ENCODE data around the gene SRRM2.

SRRM2 gene

GRCh38 chr16:2778630-2778958 is 26.2 kb downstream of the SRRM2 start:
- peak overlapping the region; percentile 94 for H3K4me3 ChIP-seq (ENCODE audit: low read length)
- DNase-seq (ENCODE audit: low read depth): no peak
- TF ChIP-seq, protein P1, sequence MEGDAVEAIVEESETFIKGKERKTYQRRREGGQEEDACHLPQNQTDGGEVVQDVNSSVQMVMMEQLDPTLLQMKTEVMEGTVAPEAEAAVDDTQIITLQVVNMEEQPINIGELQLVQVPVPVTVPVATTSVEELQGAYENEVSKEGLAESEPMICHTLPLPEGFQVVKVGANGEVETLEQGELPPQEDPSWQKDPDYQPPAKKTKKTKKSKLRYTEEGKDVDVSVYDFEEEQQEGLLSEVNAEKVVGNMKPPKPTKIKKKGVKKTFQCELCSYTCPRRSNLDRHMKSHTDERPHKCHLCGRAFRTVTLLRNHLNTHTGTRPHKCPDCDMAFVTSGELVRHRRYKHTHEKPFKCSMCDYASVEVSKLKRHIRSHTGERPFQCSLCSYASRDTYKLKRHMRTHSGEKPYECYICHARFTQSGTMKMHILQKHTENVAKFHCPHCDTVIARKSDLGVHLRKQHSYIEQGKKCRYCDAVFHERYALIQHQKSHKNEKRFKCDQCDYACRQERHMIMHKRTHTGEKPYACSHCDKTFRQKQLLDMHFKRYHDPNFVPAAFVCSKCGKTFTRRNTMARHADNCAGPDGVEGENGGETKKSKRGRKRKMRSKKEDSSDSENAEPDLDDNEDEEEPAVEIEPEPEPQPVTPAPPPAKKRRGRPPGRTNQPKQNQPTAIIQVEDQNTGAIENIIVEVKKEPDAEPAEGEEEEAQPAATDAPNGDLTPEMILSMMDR (IDR thresholded peaks at IDR 0.05; ENCODE audit: insufficient read depth, low read depth, low read length, missing control alignments): no peak

DNA sequence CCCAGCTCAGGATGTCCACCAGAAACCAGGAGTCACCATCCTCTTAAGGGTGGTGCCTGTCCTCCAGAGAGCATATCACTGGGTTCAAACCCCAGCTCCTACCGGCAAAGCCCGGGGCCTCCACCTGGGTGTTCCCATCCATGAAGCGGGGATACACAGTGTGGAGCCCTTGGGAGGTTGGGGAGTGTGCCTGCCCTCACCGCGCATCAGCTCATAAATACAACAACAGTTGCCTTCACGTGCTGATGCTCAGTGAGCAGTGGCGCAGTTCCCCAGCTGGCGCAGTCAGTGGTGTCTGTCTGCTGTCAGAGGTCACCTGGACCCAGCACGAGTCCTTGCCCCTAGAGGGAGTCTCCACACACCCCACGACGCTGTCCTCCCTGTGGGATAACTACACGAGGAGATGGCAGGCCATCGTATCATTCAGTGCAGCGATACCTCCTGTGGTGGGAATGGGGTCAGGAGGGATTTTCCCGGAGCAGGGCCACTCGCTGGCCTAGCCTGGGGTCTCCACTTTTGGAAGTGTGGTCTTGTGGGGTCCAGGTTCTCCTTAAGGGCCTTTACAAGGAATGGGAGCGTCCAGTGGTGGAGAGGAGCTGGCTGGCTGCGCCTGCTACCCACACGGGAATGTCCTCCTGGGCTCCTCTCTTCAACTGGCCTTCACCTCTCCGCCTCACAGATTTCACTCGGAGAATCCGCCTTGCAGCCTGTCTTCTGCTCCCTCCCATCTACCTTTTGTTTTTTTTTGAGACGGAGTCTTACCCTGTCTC is 26.9 kb downstream of the SRRM2 start:
- TF ChIP-seq, protein P1 (IDR thresholded peaks at IDR 0.05; ENCODE audit: insufficient read depth, low read depth, low read length, missing control alignments): no peak
- no peak overlapping the region for H3K4me3 ChIP-seq (ENCODE audit: low read length)
- DNase-seq (ENCODE audit: low read depth): no peak

DNA sequence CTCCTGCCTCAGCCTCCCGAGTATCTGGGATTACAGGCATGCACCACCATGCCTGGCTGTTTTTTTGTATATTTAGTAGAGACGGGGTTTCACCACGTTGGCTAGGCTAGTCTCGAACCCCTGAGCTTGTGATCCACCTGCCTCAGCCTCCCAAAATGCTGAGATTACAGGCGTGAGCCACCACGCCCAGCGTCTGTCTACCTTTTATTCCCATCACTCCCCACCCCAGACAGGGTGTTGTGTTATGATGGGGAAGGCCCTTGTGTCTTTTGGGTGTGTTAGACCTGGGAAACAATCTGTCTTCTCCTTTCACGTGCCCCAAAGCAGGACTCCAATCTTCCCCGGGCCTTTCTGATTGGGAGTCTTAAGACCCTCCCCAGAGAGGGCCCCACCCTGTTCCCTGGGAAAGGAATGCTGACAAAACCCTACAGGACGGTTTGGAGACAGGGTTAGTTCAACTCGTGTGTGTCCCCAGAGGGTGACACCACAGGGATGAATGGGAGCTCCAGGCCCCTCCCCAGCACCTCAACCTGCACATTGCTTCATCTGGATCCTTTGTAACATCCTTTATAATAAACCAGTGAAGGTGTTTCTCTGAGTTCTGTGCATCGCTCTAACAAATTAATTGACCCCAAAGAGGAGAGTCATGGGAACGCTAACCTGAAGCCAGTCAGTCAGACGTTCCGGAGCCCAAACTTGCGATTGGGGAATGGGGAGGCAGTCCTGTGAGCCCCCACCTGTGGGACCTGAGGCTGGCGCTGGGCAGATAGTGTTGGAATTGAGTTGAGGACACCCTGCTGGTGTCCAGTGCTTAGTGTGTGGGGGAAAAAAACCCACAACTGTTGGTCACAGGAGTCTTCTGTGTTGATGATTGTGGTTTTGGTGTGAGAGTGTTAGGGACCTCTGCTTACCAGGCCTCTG is 27.8 kb downstream of the SRRM2 start:
- TF ChIP-seq, protein P1 (IDR thresholded peaks at IDR 0.05; ENCODE audit: insufficient read depth, low read depth, low read length, missing control alignments): no peak
- H3K4me3 ChIP-seq (ENCODE audit: low read length): no peak overlapping the region
- DNase-seq (ENCODE audit: low read depth): no peak

DNA sequence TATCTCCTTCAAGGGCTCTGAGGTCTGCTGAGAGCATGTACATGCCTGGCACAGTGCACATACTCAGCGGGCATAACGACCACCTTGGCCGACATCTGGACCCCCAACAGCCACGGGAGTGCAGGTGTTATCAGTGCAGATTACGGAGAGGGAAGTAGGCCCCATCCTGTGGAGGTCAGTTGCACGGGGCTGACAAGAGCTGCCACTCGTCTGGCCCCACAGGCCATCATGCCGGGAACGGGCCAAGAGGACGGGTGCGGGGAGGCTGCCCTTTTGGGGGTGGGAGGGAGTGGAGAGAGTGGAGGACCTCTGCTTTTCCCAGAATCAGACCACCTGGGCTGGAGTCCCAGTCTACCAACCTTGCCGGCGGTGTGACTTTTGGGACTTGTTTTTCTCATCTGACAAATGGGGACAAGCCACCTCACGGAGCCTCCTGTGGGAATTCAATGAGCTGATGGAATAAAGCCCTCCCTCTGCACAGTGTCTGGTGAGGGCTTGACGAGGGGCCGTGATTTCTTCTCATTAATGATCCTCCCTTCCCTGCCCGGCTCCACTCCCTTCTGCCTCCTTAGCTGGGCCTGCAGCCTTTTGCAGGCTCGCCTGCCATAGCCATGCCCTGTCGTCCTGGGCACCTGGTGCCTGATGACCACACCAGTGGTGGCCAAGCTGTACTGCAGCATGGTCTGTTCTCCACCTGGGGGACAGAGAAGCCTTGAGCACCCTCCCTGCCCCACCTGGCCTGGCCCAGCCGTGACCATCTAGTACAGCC is 30.3 kb downstream of the SRRM2 start:
- no peak overlapping the region for H3K4me3 ChIP-seq (ENCODE audit: low read length)
- TF ChIP-seq, protein P1 (IDR thresholded peaks at IDR 0.05; ENCODE audit: insufficient read depth, low read depth, low read length, missing control alignments): no peak
- no peak for DNase-seq (ENCODE audit: low read depth)

- H3K4me3 ChIP-seq (ENCODE audit: low read length): no peak overlapping the region
Measured at GRCh38 chr16:2783581-2784357, 31.3 kb downstream of the SRRM2 start.

More at GRCh38 chr16:2783581-2784357, 31.3 kb downstream of the SRRM2 start:
- TF ChIP-seq, protein P1 (IDR thresholded peaks at IDR 0.05; ENCODE audit: insufficient read depth, low read depth, low read length, missing control alignments): no peak
- DNase-seq (ENCODE audit: low read depth): no peak

Measured in epithelial cell of esophagus (primary cell).